Measurements from ENCODE around the gene PAMR1.

The PAMR1 gene

DNA sequence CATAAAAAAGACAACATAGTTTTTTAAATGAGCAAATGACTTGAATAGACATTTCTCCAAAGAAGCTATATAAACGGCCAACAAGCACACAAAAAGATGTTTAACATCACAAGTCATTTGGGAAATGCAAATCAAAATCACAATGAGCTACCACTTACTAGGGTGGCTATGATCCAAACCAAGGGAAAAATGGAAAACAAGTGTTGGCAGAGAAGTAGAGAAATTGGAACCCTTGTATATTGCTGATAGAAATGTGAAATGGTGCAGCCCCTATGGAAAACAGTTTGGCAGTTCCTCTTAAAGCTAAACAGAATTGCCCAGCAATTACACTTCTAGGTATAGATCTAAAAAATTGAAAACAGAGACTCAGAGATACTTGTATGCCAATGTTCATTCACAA is 29.0 kb downstream of the PAMR1 start:
- H3K27me3 ChIP-seq (ENCODE audit: control insufficient read depth in 3 of 3, insufficient read depth in 3 of 3, low read depth in 1 of 3, low read length in 3 of 3), result peaks cover 0 to 7% (median 0%) of the 10 kb centered on the region in 3 experiments
- no peak overlapping the region for H3K14ac ChIP-seq (ENCODE audit: low read length)
- H3K18ac ChIP-seq (ENCODE audit: low read length), result no peak overlapping the region
- no peak overlapping the region for H2BK12ac ChIP-seq (ENCODE audit: low read length)
- no peak overlapping the region for H3K4me2 ChIP-seq (ENCODE audit: insufficient read depth, low read length, poor library complexity, severe bottlenecking)
- H3K36me3 ChIP-seq (replicated peaks in 1 of 2; ENCODE audit: control insufficient read depth in 2 of 2, insufficient read depth in 2 of 2, low read length in 2 of 2), result peaks cover 0 to 18% of the 10 kb centered on the region in 2 donors
- H2BK15ac ChIP-seq (ENCODE audit: low read length), result no peak overlapping the region
- H4K91ac ChIP-seq (ENCODE audit: low read depth, low read length, poor library complexity), result no peak overlapping the region
- H3K4me1 ChIP-seq (ENCODE audit: control insufficient read depth in 2 of 2, insufficient read depth in 1 of 2, low read depth in 1 of 2, low read length in 2 of 2), result no peaks in the 10 kb centered on the region
- peaks cover 0 to 4% of the 10 kb centered on the region in 2 donors for H3K9me3 ChIP-seq (replicated peaks in 1 of 2; ENCODE audit: control insufficient read depth in 2 of 2, insufficient read depth in 1 of 2, low read depth in 1 of 2, low read length in 2 of 2)
- H3K9ac ChIP-seq (ENCODE audit: low read depth, low read length, poor library complexity), result no peak overlapping the region
- no peak overlapping the region for H3K4ac ChIP-seq (ENCODE audit: low read length)
- DNase-seq (ENCODE audit: low spot score), result no peak
- no peak overlapping the region for H2BK120ac ChIP-seq (ENCODE audit: low read depth, low read length)
- H3K79me1 ChIP-seq (ENCODE audit: low read depth, low read length), result peaks cover 2% of the 10 kb centered on the region
- no peak overlapping the region for H3K23ac ChIP-seq (ENCODE audit: low read depth, low read length, poor library complexity)
- H2BK5ac ChIP-seq (ENCODE audit: low read length), result no peak overlapping the region
- H2AK5ac ChIP-seq (ENCODE audit: low read depth, low read length), result no peak overlapping the region
- no CpG with 5 or more reads among the region's 1 CpG for WGBS, 2 donors (ENCODE audit: extremely low coverage in 2 of 2, insufficient read length in 2 of 2, insufficient replicate concordance in 1 of 2)
- H4K8ac ChIP-seq (ENCODE audit: low read depth, low read length), result no peak overlapping the region
- H3K27ac ChIP-seq (replicated peaks; ENCODE audit: low read length), result no peak overlapping the region
- no peak overlapping the region for H2AFZ ChIP-seq (ENCODE audit: low read length)
- H3K4me3 ChIP-seq (ENCODE audit: low read length in 2 of 2), result no peak overlapping the region

DNA sequence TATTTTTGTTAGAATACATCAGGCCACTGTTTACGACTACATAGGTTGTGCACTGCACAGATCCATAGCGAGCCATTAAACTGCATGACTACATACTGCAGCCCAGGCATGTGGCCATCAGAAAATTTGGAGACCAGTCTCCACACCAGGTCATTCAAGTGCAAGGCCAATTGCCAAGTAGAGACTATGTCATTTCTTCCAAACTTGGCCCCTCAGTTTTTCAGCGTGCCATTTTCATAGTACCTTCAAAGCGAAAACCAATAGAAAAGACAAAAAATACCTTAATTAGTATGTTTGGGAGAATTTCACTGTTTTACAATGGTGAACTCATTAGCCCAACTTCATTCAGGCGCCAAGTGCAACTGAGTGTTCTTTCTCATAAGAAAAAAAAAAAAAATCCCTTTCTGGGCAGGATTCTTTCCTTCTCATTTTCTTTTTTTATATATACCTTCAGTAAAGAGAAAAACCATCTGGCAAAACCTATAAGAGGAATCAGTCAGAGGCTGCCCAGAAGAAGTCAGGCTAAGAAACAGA is 30.4 kb downstream of the PAMR1 start:
- Histone ChIP-seq H3K27ac (replicated peaks; ENCODE audit: low read length) (no peak overlapping the region), H2BK120ac (ENCODE audit: low read depth, low read length) (no peak overlapping the region), H3K27me3 (ENCODE audit: control insufficient read depth in 3 of 3, insufficient read depth in 3 of 3, low read depth in 1 of 3, low read length in 3 of 3) (peaks cover 0 to 7% (median 0%) of the 10 kb centered on the region in 3 experiments), H3K14ac (ENCODE audit: low read length) (no peak overlapping the region), H4K8ac (ENCODE audit: low read depth, low read length) (no peak overlapping the region), H3K9me3 (replicated peaks in 1 of 2; ENCODE audit: control insufficient read depth in 2 of 2, insufficient read depth in 1 of 2, low read depth in 1 of 2, low read length in 2 of 2) (peaks cover 0 to 4% of the 10 kb centered on the region in 2 donors), H3K79me1 (ENCODE audit: low read depth, low read length) (peaks cover 2% of the 10 kb centered on the region), H2BK12ac (ENCODE audit: low read length) (no peak overlapping the region), H4K91ac (ENCODE audit: low read depth, low read length, poor library complexity) (no peak overlapping the region), H2BK5ac (ENCODE audit: low read length) (no peak overlapping the region), H2AK5ac (ENCODE audit: low read depth, low read length) (no peak overlapping the region), H2AFZ (ENCODE audit: low read length) (no peak overlapping the region), H3K18ac (ENCODE audit: low read length) (no peak overlapping the region), H3K9ac (ENCODE audit: low read depth, low read length, poor library complexity) (no peak overlapping the region), H3K23ac (ENCODE audit: low read depth, low read length, poor library complexity) (no peak overlapping the region), H3K36me3 (replicated peaks in 1 of 2; ENCODE audit: control insufficient read depth in 2 of 2, insufficient read depth in 2 of 2, low read length in 2 of 2) (peaks cover 0 to 20% of the 10 kb centered on the region in 2 donors), H3K4me2 (ENCODE audit: insufficient read depth, low read length, poor library complexity, severe bottlenecking) (no peak overlapping the region), H3K4me3 (ENCODE audit: low read length in 2 of 2) (no peak overlapping the region), H3K4me1 (ENCODE audit: control insufficient read depth in 2 of 2, insufficient read depth in 1 of 2, low read depth in 1 of 2, low read length in 2 of 2) (no peaks in the 10 kb centered on the region), H2BK15ac (ENCODE audit: low read length) (no peak overlapping the region), H3K4ac (ENCODE audit: low read length) (no peak overlapping the region)
- no peak for DNase-seq (ENCODE audit: low spot score)
- WGBS, 2 donors (ENCODE audit: extremely low coverage in 2 of 2, insufficient read length in 2 of 2, insufficient replicate concordance in 1 of 2), result no CpG with 5 or more reads among the region's 5 CpGs

DNA sequence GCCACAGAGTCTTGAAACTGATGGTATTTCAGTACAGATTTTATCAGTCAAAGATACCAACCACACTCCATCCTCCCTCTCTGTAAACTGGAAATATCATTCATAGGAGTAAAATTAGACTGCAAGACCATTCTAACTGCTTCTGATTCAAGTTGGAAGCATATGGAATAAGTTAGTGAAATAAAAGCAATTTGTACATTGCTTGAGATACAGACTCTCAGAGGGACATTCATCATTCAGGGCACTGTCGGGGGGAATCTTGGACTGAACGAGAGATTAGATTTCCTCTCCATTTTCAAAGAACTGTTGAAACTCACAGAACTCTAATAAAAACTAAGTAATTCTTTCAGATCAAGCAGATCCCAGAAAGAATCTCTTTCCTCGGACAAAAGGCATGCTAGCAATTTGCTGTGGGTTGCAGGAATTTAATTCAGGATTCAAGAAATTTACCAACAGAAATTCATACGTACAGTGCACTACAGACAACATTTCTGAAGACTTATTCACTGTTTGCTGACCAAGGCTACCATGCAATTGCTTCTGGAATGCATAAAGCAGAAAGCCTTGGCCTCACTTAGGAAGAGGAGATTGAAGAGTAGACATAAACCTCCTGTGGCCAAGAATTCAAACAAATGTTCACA is 34.1 kb downstream of the PAMR1 start:
- Histone ChIP-seq H3K9me3 (replicated peaks in 1 of 2; ENCODE audit: control insufficient read depth in 2 of 2, insufficient read depth in 1 of 2, low read depth in 1 of 2, low read length in 2 of 2) (no peaks in the 10 kb centered on the region), H3K36me3 (replicated peaks in 1 of 2; ENCODE audit: control insufficient read depth in 2 of 2, insufficient read depth in 2 of 2, low read length in 2 of 2) (peaks cover 0 to 18% of the 10 kb centered on the region in 2 donors), H2BK15ac (ENCODE audit: low read length) (no peak overlapping the region), H3K18ac (ENCODE audit: low read length) (no peak overlapping the region), H3K23ac (ENCODE audit: low read depth, low read length, poor library complexity) (no peak overlapping the region), H3K79me1 (ENCODE audit: low read depth, low read length) (no peaks in the 10 kb centered on the region), H4K8ac (ENCODE audit: low read depth, low read length) (no peak overlapping the region), H4K91ac (ENCODE audit: low read depth, low read length, poor library complexity) (no peak overlapping the region), H3K4me1 (ENCODE audit: control insufficient read depth in 2 of 2, insufficient read depth in 1 of 2, low read depth in 1 of 2, low read length in 2 of 2) (no peaks in the 10 kb centered on the region), H3K27me3 (ENCODE audit: control insufficient read depth in 3 of 3, insufficient read depth in 3 of 3, low read depth in 1 of 3, low read length in 3 of 3) (no peaks in the 10 kb centered on the region), H2BK12ac (ENCODE audit: low read length) (no peak overlapping the region), H2AK5ac (ENCODE audit: low read depth, low read length) (no peak overlapping the region), H2BK5ac (ENCODE audit: low read length) (no peak overlapping the region), H3K9ac (ENCODE audit: low read depth, low read length, poor library complexity) (no peak overlapping the region), H2BK120ac (ENCODE audit: low read depth, low read length) (no peak overlapping the region), H3K14ac (ENCODE audit: low read length) (no peak overlapping the region), H3K4me2 (ENCODE audit: insufficient read depth, low read length, poor library complexity, severe bottlenecking) (no peak overlapping the region), H3K4me3 (ENCODE audit: low read length in 2 of 2) (no peak overlapping the region), H3K4ac (ENCODE audit: low read length) (no peak overlapping the region), H2AFZ (ENCODE audit: low read length) (no peak overlapping the region), H3K27ac (replicated peaks; ENCODE audit: low read length) (no peak overlapping the region)
- WGBS, 2 donors (ENCODE audit: extremely low coverage in 2 of 2, insufficient read length in 2 of 2, insufficient replicate concordance in 1 of 2), result no CpG with 5 or more reads among the region's 4 CpGs
- DNase-seq (ENCODE audit: low spot score), result no peak

DNA sequence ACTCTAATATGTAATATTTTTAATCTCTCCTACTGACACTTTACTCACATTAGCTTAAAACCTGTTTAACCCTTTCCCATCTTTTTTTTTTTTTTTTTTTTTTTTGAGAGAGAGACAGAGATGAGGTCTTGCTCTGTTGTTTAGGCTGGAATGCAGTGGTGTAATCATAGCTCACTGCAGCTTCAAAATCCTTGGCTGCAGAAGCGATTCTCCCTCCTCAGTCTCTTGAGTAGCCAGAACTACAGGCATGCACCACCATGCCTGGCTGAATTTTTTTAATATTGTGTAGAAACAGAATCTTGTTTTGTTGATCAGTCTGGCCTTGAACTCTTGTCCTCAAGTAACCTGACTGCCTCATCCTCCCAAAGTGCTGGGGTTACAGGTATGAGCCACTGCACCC is 37.3 kb downstream of the PAMR1 start:
- H3K4ac ChIP-seq (ENCODE audit: low read length), result no peak overlapping the region
- H3K9ac ChIP-seq (ENCODE audit: low read depth, low read length, poor library complexity), result no peak overlapping the region
- no peaks in the 10 kb centered on the region for H3K79me1 ChIP-seq (ENCODE audit: low read depth, low read length)
- H3K27me3 ChIP-seq (ENCODE audit: control insufficient read depth in 3 of 3, insufficient read depth in 3 of 3, low read depth in 1 of 3, low read length in 3 of 3), result no peaks in the 10 kb centered on the region
- no peak overlapping the region for H2BK12ac ChIP-seq (ENCODE audit: low read length)
- H3K18ac ChIP-seq (ENCODE audit: low read length), result no peak overlapping the region
- no peak overlapping the region for H3K4me3 ChIP-seq (ENCODE audit: low read length in 2 of 2)
- H3K23ac ChIP-seq (ENCODE audit: low read depth, low read length, poor library complexity), result no peak overlapping the region
- H3K9me3 ChIP-seq (replicated peaks in 1 of 2; ENCODE audit: control insufficient read depth in 2 of 2, insufficient read depth in 1 of 2, low read depth in 1 of 2, low read length in 2 of 2), result peaks cover 4 to 9% of the 10 kb centered on the region in 2 donors
- H2BK120ac ChIP-seq (ENCODE audit: low read depth, low read length), result no peak overlapping the region
- no peak overlapping the region for H3K14ac ChIP-seq (ENCODE audit: low read length)
- H4K91ac ChIP-seq (ENCODE audit: low read depth, low read length, poor library complexity), result no peak overlapping the region
- no peak overlapping the region for H2BK5ac ChIP-seq (ENCODE audit: low read length)
- no peak overlapping the region for H2AFZ ChIP-seq (ENCODE audit: low read length)
- H3K4me1 ChIP-seq (ENCODE audit: control insufficient read depth in 2 of 2, insufficient read depth in 1 of 2, low read depth in 1 of 2, low read length in 2 of 2), result no peaks in the 10 kb centered on the region
- no peak overlapping the region for H4K8ac ChIP-seq (ENCODE audit: low read depth, low read length)
- H2AK5ac ChIP-seq (ENCODE audit: low read depth, low read length), result no peak overlapping the region
- no peak overlapping the region for H3K27ac ChIP-seq (replicated peaks; ENCODE audit: low read length)
- H3K36me3 ChIP-seq (replicated peaks in 1 of 2; ENCODE audit: control insufficient read depth in 2 of 2, insufficient read depth in 2 of 2, low read length in 2 of 2), result peaks cover 0 to 22% of the 10 kb centered on the region in 2 donors
- DNase-seq (ENCODE audit: low spot score), result no peak
- no peak overlapping the region for H3K4me2 ChIP-seq (ENCODE audit: insufficient read depth, low read length, poor library complexity, severe bottlenecking)
- no CpG with 5 or more reads among the region's 1 CpG for WGBS, 2 donors (ENCODE audit: extremely low coverage in 2 of 2, insufficient read length in 2 of 2, insufficient replicate concordance in 1 of 2)
- no peak overlapping the region for H2BK15ac ChIP-seq (ENCODE audit: low read length)

All from neuronal stem cell (in vitro differentiated cells).